GM12801 (cell line): Measurements from ENCODE around the gene CLEC1A.

Source experiments
- TF ChIP-seq, protein P1 (sequence below): IDR thresholded peaks from one replicate; pipeline ENCODE4 v1.5.1; 2011; ENCODE audit warnings: control low read depth; ENCODE audit not compliant: insufficient read length; ENCODE audit errors: extremely low read depth

Gene CLEC1A

DNA sequence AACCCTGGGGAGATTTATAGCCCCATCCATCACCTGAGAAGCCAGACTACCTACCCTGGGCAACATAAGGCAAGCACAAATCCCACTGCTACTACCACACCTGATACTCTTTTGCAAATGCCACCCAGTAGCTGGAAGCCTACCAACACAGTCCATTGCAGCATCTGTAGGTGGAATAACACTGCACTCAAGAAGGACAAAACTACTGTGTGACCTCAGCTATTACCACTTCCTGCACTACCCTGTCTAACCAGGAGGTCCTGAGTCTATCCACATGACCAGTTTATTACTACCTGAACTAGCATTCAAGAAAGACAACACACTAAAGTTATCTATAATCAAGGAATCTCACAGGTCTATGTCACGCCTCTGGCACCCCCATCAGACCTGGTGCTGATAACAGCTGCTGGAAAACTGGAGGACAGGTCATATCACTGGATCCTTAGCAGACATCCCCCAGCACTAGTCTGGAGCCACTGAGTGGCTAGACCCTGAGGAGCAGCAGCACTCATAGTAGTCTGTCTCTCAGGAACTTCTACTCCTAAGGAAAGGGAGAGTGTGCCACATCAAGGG lies 2.9 kb upstream of the CLEC1A start:
- TF ChIP-seq, protein P1, sequence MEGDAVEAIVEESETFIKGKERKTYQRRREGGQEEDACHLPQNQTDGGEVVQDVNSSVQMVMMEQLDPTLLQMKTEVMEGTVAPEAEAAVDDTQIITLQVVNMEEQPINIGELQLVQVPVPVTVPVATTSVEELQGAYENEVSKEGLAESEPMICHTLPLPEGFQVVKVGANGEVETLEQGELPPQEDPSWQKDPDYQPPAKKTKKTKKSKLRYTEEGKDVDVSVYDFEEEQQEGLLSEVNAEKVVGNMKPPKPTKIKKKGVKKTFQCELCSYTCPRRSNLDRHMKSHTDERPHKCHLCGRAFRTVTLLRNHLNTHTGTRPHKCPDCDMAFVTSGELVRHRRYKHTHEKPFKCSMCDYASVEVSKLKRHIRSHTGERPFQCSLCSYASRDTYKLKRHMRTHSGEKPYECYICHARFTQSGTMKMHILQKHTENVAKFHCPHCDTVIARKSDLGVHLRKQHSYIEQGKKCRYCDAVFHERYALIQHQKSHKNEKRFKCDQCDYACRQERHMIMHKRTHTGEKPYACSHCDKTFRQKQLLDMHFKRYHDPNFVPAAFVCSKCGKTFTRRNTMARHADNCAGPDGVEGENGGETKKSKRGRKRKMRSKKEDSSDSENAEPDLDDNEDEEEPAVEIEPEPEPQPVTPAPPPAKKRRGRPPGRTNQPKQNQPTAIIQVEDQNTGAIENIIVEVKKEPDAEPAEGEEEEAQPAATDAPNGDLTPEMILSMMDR, result no peak

DNA sequence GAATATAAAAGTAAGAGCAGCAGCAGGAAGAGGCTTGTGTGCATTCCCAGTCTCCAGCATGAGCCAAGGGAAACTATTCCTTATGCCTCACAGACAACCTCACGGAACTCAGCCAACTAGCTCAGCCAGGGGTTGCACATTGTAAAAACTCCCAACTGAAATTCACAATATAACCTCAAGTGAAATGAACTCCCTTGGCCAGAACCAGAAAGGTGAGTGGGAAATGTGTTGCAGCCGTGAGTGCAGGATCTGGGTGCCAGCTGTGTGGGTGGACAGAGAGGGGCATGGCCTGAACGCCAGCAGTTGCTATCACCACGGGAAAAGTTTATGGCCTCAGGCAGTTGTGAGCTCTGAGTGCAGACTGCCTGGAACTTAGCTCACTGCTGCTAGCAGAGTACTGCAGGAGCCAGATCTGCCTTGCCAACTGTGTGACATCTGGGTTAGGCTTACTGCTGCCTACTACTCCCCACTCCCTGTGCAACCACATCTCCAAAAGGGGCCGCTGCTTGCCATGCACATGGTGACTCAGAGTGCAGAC lies 2.3 kb upstream of the CLEC1A start:
- TF ChIP-seq, protein P1, result no peak

DNA sequence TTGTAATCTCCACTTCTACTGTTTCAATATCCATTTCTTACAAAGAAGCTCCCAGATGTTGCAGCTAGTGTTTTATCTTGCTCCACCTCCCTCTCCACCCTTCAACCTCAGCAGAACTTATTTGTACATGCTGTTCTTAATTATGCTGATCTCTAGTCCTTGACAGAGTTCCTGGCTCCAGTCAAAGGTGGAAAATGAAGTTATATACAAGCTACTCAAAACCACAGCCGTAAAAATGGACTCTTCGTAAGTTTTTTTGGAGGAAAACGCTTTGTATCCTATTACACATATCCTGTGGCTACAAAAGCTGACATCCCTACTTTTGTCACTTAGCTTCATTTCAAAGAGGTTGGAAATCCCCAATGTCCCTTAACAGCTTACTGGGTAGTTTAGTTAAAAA lies 1.3 kb downstream of the CLEC1A start:
- TF ChIP-seq, protein P1, result no peak

DNA sequence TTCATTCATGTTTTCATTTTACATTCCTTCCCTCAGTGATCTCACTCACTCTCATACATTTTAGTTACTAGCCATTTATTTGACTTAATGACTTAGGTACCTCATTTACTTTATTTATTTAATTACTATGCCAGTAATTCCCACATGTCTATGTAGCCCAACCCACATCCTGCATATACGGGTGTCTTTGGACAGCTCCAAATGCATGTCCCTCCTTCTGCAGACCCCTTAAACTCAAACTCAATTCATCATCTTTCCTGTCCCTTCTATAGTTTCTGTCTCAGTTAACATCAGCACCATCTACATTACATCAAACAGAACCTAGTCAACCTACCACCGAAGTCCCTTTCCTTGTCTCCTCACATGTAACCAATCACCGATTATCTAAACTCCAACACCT lies 2.8 kb downstream of the CLEC1A start:
- TF ChIP-seq, protein P1, result no peak

DNA sequence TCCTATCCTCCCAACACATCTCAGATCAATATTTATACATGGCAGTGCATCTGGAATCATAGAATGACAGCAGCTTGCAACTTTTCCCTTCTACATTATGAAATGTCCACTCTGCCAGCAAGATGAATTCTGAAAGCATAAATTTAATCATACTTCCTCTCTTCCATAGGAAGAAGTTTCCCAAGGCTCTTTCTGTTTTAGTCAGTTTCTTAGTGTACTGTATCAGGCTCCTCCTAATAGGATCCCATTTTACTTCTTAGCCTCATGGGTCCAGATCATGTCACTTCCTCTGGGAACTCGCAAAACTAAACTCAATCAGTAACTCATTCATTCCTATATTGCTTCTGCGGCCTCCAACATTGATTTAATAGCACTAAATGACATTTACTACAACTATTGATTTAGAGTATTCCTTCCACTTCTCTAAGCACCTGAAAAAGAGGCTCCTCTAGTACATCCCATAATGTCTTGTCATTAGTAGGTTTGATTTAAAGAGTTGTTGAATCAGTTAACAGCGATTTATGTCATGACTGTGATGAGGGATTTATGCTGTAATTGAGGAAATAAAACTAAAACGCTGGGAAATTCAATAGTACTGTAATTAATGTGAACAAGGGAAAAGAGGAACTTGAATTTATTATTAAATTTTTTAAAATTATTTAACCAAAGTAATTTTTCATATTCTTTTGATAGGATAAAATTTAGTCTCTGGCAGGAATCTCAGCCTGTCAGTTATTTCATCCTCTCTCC lies 4.0 kb downstream of the CLEC1A start:
- TF ChIP-seq, protein P1, result no peak

DNA sequence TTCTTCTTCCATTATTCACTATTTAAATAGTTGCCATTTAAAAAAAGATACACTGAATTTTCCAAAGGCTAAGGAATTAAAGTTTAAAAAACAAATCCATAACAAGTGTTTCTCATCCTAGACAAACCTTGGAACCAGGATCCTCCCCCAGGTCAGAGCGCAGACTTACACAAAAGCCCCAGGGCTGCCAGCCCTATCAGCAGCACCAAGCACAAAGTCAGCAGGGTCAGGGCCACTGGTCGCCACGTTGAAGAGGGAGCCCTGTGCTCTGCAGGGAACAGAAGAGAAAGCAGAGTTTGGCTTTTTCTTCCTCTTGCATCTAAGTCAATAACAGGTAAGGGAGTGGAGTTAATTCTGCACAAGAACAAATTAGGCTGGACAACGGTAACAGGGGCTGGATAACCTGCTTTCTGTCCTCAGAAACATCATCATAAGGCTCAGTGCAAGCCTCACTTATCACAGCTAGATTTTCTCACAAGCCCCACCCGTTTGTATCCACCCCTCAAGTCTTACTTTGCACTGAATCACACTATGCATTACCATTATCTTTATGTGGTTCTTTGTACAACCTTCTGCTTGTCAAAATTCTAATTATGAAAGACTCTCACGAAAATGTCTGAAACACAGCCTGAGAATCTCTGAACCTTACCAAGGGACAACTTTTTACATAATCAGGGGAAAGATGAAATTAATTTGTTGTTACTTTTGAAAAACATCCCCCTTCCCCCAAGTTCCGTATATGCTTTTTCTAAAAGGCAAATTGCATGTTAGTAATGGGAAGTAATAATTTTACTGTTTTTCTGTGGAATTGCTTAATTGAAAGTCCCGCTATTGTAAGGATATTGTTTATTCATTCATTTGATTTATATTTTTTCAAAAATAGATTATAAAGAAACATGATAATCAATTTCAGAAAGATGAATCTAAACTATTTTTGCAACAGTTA lies 9.6 kb downstream of the CLEC1A start:
- TF ChIP-seq, protein P1, result no peak

- TF ChIP-seq, protein P1, result no peak
Observed at GRCh38 chr12:10088031-10088430, 10.8 kb downstream of the CLEC1A start.
